NCI-H748 treated with DMSO at 0.1 percent for 48 hours (cell line): ENCODE measurements around the gene TRPC4.

ENCODE experiments used
- DNase-seq: peaks from one replicate; lab custom pipeline; 2025; lab: John Stamatoyannopoulos, UW

TRPC4 gene

DNA sequence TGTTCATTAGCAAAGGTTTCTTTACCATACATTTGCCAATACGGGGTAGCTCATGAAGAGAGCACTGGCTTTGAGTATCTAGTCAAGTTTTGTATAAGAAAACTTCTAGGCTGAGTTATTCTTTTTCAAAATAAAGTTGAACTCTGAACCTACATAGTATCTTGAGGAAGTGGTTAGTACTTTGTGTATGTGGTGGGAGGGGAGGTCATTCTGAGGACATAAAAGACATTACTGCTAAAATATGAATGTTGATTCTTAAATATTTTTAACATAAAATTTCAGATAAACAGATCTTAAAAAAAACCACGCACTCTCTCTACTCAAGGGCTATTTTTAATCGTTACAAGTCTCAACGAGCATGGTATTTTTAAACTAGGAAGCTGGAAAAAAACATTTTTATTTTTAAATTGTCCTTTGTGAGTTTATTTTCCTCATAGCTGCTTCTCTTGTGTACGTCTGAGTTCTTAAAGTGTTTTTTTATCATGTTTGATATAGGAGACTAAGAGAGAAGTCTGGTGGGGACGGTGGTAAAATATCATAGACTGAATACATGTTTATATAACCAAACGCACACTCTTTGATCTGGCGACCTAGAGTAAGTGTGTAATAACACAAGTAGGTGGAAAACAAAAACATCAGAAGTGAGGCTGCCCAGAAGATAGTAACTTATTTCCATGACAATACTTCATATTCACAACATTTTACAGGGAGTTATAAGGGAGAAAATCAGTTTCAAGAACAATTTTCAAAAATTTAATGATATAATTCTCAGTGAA lies 153.0 kb downstream of the TRPC4 start:
- no peak for DNase-seq

DNA sequence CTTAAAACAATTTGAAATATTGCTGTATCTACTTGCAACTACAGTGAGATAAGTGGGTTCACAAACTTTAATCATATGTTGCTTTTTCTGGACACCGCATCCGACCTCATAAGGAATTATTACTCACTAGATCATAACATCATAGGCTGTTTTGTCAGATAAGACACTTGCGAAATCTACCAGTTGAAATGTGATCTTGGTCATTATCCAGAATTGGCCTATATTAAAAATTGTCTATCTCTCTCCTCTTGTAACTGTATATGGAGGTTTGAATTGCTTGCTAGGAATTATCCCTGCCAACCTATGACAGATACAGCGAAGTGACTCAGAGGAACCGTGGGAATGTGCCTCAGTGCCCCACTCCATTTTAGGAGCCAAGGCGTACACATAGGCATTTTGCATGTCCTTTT lies 154.0 kb downstream of the TRPC4 start:
- DNase-seq: no peak

- no peak for DNase-seq
Measured at GRCh38 chr13:37709318-37709717, 160.3 kb downstream of the TRPC4 start.

DNA sequence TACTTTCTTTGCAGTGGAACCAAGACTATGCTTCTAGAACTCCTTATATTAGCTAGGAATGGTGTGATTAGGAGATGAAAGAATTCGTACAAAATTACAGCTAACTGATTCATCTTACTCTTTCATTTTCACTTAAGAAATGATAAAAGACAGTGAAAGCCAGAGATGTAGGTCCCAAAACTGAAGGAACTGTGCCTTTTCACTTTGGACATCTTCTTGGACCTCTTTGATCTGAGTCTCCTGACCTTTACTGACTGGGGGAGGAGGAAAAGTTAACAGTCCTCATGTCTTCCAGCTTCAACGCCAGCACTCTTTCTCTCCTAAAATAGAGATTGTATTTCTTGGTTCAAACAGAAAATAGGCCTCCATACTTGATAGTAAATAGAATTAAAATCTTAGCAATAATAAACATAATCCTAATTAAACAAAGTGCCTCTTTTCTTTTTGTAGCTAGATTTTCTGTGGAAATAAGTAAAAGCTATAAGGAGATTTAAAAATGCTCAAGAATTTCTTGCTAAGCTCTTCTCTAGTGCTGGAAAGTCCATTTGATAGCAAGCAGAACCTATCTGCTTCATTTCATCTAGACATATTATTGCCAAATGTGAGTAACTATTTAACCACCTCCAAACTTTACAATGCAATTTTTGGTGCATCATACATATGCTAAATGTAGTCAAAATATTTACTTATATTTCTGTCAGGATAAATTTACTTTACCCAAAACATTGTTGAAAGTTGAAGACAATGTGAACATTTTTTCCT lies 161.7 kb downstream of the TRPC4 start:
- no peak for DNase-seq

GRCh38 chr13:37706041-37706440 lies 163.5 kb downstream of the TRPC4 start:
- no peak for DNase-seq

- no peak for DNase-seq
Measured at GRCh38 chr13:37701972-37702371, 167.6 kb downstream of the TRPC4 start.

GRCh38 chr13:37701306-37701705 lies 168.3 kb downstream of the TRPC4 start:
- DNase-seq: no peak

- no peak for DNase-seq
Measured at GRCh38 chr13:37700887-37701286, 168.7 kb downstream of the TRPC4 start.

- DNase-seq: no peak
Measured at GRCh38 chr13:37695200-37695599, 174.4 kb downstream of the TRPC4 start.

GRCh38 chr13:37690361-37690760 lies 179.2 kb downstream of the TRPC4 start:
- DNase-seq: no peak

DNA sequence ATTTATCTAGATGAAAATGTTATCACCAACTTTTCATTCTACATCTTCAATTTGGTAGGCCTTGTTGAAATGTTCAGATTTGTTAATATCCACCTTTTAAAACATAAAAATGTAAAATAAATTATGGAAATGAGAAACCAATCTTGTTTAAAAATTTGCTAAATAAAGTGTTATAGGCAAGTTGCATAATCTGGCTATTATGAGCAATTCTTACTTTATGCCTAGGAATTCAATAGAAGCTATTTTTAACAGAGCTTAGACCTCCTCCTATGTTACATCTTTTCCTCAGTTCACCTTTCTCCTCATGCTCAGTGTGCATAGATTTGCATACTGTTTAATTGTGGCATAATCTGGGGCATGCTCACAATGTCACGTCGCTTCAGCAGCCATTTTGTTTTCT lies 183.1 kb downstream of the TRPC4 start:
- DNase-seq: no peak

- no peak for DNase-seq
Measured at GRCh38 chr13:37685206-37685605, 184.4 kb downstream of the TRPC4 start.

- DNase-seq: no peak
Measured at GRCh38 chr13:37682496-37682895, 187.1 kb downstream of the TRPC4 start.

GRCh38 chr13:37681281-37682032 lies 188.1 kb downstream of the TRPC4 start:
- DNase-seq: no peak

DNA sequence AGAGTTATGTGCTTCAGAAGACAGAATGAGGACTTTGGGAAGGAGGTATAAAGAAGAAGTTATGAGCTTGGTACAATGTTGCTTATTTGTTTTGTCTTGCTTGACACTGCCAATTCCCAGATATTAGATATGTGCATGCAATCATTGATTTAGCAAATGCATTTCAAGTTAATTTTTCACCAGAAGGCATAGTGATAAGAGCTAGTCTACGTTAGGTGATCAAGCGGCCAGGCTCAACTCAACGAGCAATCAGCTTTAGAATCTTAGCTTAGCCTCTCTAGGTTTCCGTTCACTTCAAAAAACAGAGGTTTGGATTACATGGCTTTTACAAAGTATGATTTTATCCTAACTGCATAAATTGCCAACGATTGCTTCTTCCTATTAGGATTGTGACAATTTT lies 189.4 kb downstream of the TRPC4 start:
- DNase-seq: no peak

- DNase-seq: no peak
Measured at GRCh38 chr13:37679043-37679442, 190.5 kb downstream of the TRPC4 start.

DNA sequence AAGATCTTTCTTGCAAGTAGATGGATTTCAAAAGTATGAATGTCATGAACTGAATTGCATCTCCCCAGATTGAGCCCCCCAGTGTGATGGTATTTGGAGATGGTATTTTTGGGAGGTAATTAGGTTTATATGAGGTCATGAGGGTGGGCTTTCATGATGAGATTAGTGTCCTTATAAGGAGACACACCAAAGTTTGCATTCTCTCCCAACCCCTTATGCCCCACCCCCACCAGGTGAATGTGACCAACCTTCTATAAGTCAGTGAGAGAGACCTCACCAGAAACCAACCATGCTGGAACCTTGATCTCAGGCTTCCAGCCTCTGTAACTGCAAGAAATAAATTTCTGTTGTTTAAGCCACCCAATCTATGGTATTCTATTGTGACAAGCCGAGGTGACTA lies 199.7 kb downstream of the TRPC4 start:
- DNase-seq: no peak

- no peak for DNase-seq
Measured at GRCh38 chr13:37667702-37668101, 201.9 kb downstream of the TRPC4 start.

DNA sequence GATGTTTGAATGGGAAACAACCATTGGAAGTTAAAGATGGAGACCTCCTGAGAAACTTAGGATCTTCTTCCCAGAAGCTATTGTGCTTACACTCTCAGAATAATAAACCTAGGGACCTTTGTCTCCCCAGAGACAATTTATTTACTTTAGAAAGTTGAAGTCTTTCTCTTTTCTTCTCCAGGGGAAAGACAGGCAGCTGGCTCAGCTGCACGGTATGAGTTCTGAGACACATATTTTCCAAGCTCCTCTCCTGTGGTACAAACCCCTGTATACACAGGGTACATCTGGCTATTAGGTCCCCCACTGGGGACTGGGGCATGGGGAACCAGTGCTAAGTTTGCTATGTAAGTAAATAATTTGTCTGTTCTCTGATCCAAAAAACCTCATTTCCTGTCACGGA lies 203.5 kb downstream of the TRPC4 start:
- DNase-seq: no peak

- DNase-seq: no peak
Measured at GRCh38 chr13:37665420-37665819, 204.2 kb downstream of the TRPC4 start.

DNA sequence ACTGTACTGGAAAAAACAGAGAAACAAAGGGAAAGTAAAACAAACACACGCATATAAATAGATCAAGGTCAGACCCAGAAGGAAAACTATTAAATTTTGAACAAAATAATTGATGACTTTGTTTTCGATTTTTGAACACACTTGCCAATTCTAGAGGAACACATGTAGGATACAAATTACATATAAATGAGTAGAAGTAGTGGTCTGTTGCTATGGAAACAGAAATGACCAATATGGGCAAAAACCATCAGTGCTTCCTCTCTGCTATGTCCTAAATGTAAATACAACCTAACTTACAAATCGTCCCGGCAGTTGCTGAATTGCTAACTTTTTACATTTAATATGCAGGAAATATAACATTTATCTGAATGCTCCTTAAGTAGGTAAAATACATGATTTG lies 205.8 kb downstream of the TRPC4 start:
- no peak for DNase-seq

DNA sequence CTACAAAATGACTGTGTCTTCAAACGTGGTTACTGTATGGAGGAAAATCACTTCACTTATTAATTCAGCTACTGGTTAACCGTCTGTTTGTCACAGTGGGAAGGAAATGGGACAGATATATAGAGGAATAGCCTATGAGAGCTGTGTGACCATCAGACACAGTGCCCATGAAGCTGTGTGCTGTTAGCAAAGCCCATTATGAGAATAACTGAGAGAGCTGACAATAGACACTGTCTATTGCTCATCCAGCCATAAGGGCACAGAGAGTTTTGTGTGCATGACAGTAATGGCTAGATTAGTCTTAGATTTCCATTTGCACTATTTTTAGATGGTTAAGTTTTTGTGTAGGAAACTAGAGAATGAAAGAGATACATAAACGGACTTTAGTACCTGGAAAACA lies 206.9 kb downstream of the TRPC4 start:
- DNase-seq: no peak

- no peak for DNase-seq
Measured at GRCh38 chr13:37657956-37658355, 211.6 kb downstream of the TRPC4 start.
